Activated naive CD4-positive, alpha-beta T cell treated with anti-CD3 and anti-CD28 coated beads for 36 hours (primary cell): ENCODE results near the gene RALB. TPM values are rescaled to one million over a fixed set of nuclear protein-coding genes. Genes with fewer than 3 reads are reported as not detected.

Source experiments
- CTCF ChIA-PET: fragments of 350-600 bp; sonication (Branson Sonifier 250); formaldehyde crosslinking; loops from one replicate; lab custom pipeline; 2021; ENCODE audit warnings: antibody characterized with exemption; lab: Charles Lee
- DNase-seq: peaks from one replicate; pipeline ENCODE4 v3.0.0-alpha.2; 2020
- H3K27ac Mint-ChIP-seq: one replicate; pipeline ENCODE4 v1.8.0; 2021; ENCODE audit warnings: mild to moderate bottlenecking, mixed read lengths
- H3K27me3 Mint-ChIP-seq: one replicate; pipeline ENCODE4 v1.8.0; 2021; ENCODE audit warnings: low read depth, mixed read lengths
- H3K36me3 Mint-ChIP-seq: one replicate; pipeline ENCODE4 v1.8.0; 2021; ENCODE audit warnings: low read depth, mixed read lengths
- H3K4me1 Mint-ChIP-seq: one replicate; pipeline ENCODE4 v1.8.0; 2021; ENCODE audit warnings: low read depth, mixed read lengths
- H3K4me3 Mint-ChIP-seq: one replicate; pipeline ENCODE4 v1.8.0; 2021; ENCODE audit warnings: mild to moderate bottlenecking, moderate library complexity, mixed read lengths
- H3K9me3 Mint-ChIP-seq: one replicate; pipeline ENCODE4 v1.8.0; 2021; ENCODE audit warnings: mixed read lengths
- intact Hi-C: fragments of 100-400 bp; cut with micrococcal nuclease; formaldehyde crosslinking; loops from one replicate; pipeline ENCODE4 v1.15.1; 2023
- total RNA-seq, 2 experiments: library from RNA; stranded (reverse); gene quantifications; one replicate each; pipeline ENCODE4 v1.2.3, GENCODE V29; 2021

The RALB gene, protein sequence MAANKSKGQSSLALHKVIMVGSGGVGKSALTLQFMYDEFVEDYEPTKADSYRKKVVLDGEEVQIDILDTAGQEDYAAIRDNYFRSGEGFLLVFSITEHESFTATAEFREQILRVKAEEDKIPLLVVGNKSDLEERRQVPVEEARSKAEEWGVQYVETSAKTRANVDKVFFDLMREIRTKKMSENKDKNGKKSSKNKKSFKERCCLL
- 10 to 100 TPM; 16.4 to 19.3 TPM for total RNA-seq

- no peaks in the 10 kb centered on the region for H3K27me3 Mint-ChIP-seq
- H3K4me3 Mint-ChIP-seq: peak within 1 kb of the TSS; percentile 96
- intact Hi-C loops: loop anchor here (1.0 to 10.0 kb wide), 11 partner anchors 20 to 1484 kb away; partner anchors contain the start of genes C2orf76, DBI, EPB41L5 and NIFK
- no peaks in the 10 kb centered on the region for H3K36me3 Mint-ChIP-seq
- CTCF ChIA-PET: interaction anchor here (1.2 to 3.9 kb wide), 2 partner anchors 25 to 60 kb away, joined by 3 to 30 read pairs; no protein-coding TSS in a partner anchor
- H3K9me3 Mint-ChIP-seq: no peaks in the 10 kb centered on the region
- peak within 1 kb of the TSS; percentile 74 for H3K27ac Mint-ChIP-seq
- peaks cover 40% of the 10 kb centered on the region for H3K4me1 Mint-ChIP-seq
- peak; percentile 99 for DNase-seq
Measured at GRCh38 chr2:120252225-120253020, at the start of gene RALB. TSS of gene RALB (plus strand) at chr2:120252852. CDS start at chr2:120278665, 25,813 bp downstream.

DNA sequence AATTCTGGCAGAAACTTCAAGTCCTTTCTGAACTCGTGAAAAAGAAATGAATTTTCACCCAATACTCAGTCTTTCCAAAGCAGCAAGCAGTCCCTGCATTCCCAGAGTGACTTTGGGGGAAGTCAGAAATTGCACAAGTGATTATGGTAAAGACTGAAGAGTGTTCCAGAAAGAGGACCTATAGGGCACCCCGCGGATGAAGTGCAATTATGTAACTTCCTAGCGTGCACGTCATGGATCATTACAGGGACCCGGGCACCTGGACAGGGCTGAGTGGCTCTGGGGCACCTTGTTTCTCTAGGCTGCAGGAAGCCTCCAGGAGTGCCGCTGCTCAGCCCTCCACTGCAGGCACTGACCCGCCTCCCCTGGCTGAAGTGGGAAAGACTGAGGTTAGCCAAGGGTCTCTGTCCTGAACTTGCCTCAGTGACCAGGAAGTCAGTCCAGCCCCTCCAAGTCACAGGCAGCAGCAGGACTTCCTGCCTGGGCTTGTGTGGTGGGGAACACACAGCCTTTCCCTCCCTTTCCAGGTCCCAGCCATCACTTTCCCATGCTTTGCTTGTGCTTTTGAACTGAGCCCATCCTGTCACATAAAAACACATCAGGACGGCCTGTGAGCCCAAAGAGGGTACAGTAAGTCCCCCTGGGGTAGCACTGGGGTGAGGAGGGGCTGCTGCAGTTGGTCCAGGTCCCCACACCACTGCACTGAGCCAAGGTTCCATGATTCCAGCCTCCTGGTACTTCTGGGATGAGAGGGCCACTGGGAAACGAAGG is 49.2 kb upstream of the RALB start:
- no peaks in the 10 kb centered on the region for H3K27me3 Mint-ChIP-seq
- H3K27ac Mint-ChIP-seq: no peak overlapping the region
- no peak for DNase-seq
- intact Hi-C loops: no loop called here
- H3K36me3 Mint-ChIP-seq: peaks cover 2% of the 10 kb centered on the region
- H3K4me1 Mint-ChIP-seq: no peaks in the 10 kb centered on the region
- CTCF ChIA-PET: interaction anchor here (0.6 to 1.4 kb wide), 3 partner anchors 18 to 210 kb away, joined by 4 to 5 read pairs (median 4); no protein-coding TSS in a partner anchor
- H3K4me3 Mint-ChIP-seq: no peak overlapping the region
- peaks cover 3% of the 10 kb centered on the region for H3K9me3 Mint-ChIP-seq

DNA sequence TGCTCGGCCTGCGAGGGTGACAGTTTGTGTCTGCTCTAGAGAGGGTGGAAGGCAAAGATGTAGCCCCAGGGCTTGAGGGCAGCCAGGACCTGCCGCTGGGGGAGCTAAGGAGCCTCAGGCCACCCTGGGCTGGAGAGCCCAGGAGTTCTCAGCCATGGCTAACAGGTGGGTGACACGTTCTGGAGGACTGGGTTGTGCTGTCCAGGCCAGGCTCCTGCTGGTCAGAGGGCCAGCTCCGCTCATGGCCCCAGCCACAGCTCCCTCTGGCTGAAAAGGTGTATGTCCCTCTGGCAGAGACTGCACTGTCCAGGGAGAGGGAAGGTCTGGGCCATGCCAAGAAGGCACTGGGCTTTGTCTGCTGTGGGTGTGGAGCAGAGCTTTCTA is 48.6 kb upstream of the RALB start:
- no peaks in the 10 kb centered on the region for H3K36me3 Mint-ChIP-seq
- H3K9me3 Mint-ChIP-seq: no peaks in the 10 kb centered on the region
- CTCF ChIA-PET: interaction anchor here (0.6 to 1.6 kb wide), 3 partner anchors 18 to 110 kb away, joined by 3 to 4 read pairs (median 4); no protein-coding TSS in a partner anchor
- H3K4me3 Mint-ChIP-seq: no peak overlapping the region
- H3K27ac Mint-ChIP-seq: no peak overlapping the region
- H3K27me3 Mint-ChIP-seq: no peaks in the 10 kb centered on the region
- intact Hi-C loops: no loop called here
- no peak for DNase-seq
- no peaks in the 10 kb centered on the region for H3K4me1 Mint-ChIP-seq

GRCh38 chr2:120204417-120204816 is 48.2 kb upstream of the RALB start:
- no peak overlapping the region for H3K27ac Mint-ChIP-seq
- CTCF ChIA-PET: interaction anchor here (1.0 to 1.6 kb wide), 3 partner anchors 30 to 110 kb away, joined by 3 to 4 read pairs (median 4); no protein-coding TSS in a partner anchor
- no peaks in the 10 kb centered on the region for H3K9me3 Mint-ChIP-seq
- H3K27me3 Mint-ChIP-seq: no peaks in the 10 kb centered on the region
- H3K4me1 Mint-ChIP-seq: peaks cover 1% of the 10 kb centered on the region
- intact Hi-C loops: no loop called here
- no peaks in the 10 kb centered on the region for H3K36me3 Mint-ChIP-seq
- DNase-seq: no peak
- no peak overlapping the region for H3K4me3 Mint-ChIP-seq

GRCh38 chr2:120204945-120205670 is 47.5 kb upstream of the RALB start:
- H3K4me1 Mint-ChIP-seq: peaks cover 3% of the 10 kb centered on the region
- no peak overlapping the region for H3K27ac Mint-ChIP-seq
- H3K27me3 Mint-ChIP-seq: no peaks in the 10 kb centered on the region
- DNase-seq: no peak
- no peaks in the 10 kb centered on the region for H3K9me3 Mint-ChIP-seq
- intact Hi-C loops: no loop called here
- H3K4me3 Mint-ChIP-seq: no peak overlapping the region
- CTCF ChIA-PET: interaction anchor here (1.0 to 1.6 kb wide), 3 partner anchors 30 to 109 kb away, joined by 3 to 4 read pairs (median 4); no protein-coding TSS in a partner anchor
- no peaks in the 10 kb centered on the region for H3K36me3 Mint-ChIP-seq

DNA sequence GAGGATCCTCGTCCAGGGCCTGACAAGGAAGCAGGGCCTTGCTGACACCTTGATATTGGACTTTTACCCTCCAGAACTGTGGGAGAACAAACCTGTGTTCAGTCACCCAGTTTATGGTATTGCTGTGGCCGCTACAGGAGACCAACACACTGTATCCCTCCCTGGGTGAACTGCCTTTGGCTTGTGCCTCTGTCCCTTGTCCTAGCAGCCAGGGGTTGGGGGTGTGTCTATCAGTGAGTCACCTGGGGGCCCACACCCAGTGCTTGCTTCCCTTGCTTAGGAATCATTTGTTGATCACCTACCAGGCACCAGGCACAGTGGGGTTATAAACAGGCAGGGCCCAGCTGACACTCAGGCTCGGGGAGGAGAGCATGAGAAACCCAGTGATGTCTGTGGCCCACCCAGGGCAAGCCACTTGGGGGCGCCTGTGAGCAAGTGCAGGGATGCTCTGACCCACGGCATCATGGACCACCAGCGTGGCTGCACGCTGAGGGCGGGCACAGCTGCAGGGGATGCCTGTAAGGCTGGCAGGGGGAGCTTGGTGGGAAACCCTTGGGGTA is 46.5 kb upstream of the RALB start:
- no peaks in the 10 kb centered on the region for H3K9me3 Mint-ChIP-seq
- CTCF ChIA-PET: interaction anchor here (0.5 to 1.4 kb wide), 7 partner anchors 13 to 108 kb away, joined by 3 to 7 read pairs (median 4); no protein-coding TSS in a partner anchor

GRCh38 chr2:120208381-120209353 is 44.0 kb upstream of the RALB start:
- CTCF ChIA-PET: interaction anchor here (0.6 to 1.8 kb wide), 2 partner anchors 27 to 104 kb away, joined by 4 to 9 read pairs; no protein-coding TSS in a partner anchor
- Mint-ChIP-seq H3K36me3 (no peaks in the 10 kb centered on the region), H3K27ac (no peak overlapping the region), H3K4me3 (no peak overlapping the region), H3K9me3 (no peaks in the 10 kb centered on the region), H3K4me1 (peaks cover 3% of the 10 kb centered on the region), H3K27me3 (no peaks in the 10 kb centered on the region)
- intact Hi-C loops: no loop called here
- DNase-seq: no peak

More for the DNA sequence above, 46.5 kb upstream of the RALB start:
- no peak overlapping the region for H3K4me3 Mint-ChIP-seq
- no peaks in the 10 kb centered on the region for H3K27me3 Mint-ChIP-seq
- intact Hi-C loops: loop anchor here (1.0 kb wide), 1 partner anchor 107 kb away; no protein-coding TSS in a partner anchor
- DNase-seq: peak; percentile 62
- H3K27ac Mint-ChIP-seq: no peak overlapping the region
- H3K36me3 Mint-ChIP-seq: no peaks in the 10 kb centered on the region
- peaks cover 3% of the 10 kb centered on the region for H3K4me1 Mint-ChIP-seq

- intact Hi-C loops: no loop called here
- Mint-ChIP-seq H3K36me3 (no peaks in the 10 kb centered on the region), H3K27ac (no peak overlapping the region), H3K27me3 (no peaks in the 10 kb centered on the region), H3K9me3 (no peaks in the 10 kb centered on the region), H3K4me3 (no peak overlapping the region), H3K4me1 (peaks cover 3% of the 10 kb centered on the region)
- CTCF ChIA-PET: interaction anchor here (0.7 to 1.8 kb wide), 2 partner anchors 103 to 876 kb away, joined by 3 to 9 read pairs; no protein-coding TSS in a partner anchor
- no peak for DNase-seq
Measured at GRCh38 chr2:120209427-120210269, 43.0 kb upstream of the RALB start.

- no peak overlapping the region for H3K4me3 Mint-ChIP-seq
- no peaks in the 10 kb centered on the region for H3K36me3 Mint-ChIP-seq
- CTCF ChIA-PET: interaction anchor here (0.7 to 1.8 kb wide), 3 partner anchors 34 to 876 kb away, joined by 3 to 9 read pairs (median 3); no protein-coding TSS in a partner anchor
- no peak overlapping the region for H3K27ac Mint-ChIP-seq
- peaks cover 3% of the 10 kb centered on the region for H3K4me1 Mint-ChIP-seq
- H3K27me3 Mint-ChIP-seq: no peaks in the 10 kb centered on the region
- intact Hi-C loops: no loop called here
- no peak for DNase-seq
- no peaks in the 10 kb centered on the region for H3K9me3 Mint-ChIP-seq
Measured at GRCh38 chr2:120210270-120210693, 42.4 kb upstream of the RALB start.
